ENCODE results near the gene WFDC1. TPM values are rescaled to one million over a fixed set of nuclear protein-coding genes. Genes with fewer than 3 reads are reported as not detected.

Gene WFDC1
- total RNA-seq, 2 donors from 2014 or later: 0.15 TPM; not detected in 1

- TF ChIP-seq CTCF (conservative IDR thresholded peaks at IDR 0.05): no peak
- no peaks in the 10 kb centered on the region for H3K36me3 Mint-ChIP-seq (ENCODE audit: low read depth)
- Histone ChIP-seq H3K36me3 (ENCODE audit: control insufficient read depth, insufficient read depth, low read length) (no peaks in the 10 kb centered on the region), H3K4me3 (ENCODE audit: low read length) (no peak overlapping the region), H3K27ac (ENCODE audit: low read depth, low read length) (no peak overlapping the region), H3K9ac (ENCODE audit: extremely low read depth, low read length, poor library complexity, severe bottlenecking) (no peak overlapping the region), H3K9me3 (ENCODE audit: control insufficient read depth, low read length) (no peaks in the 10 kb centered on the region), H3K4me1 (ENCODE audit: control insufficient read depth, insufficient read depth, low read length) (peaks cover 4% of the 10 kb centered on the region), H3K27me3 (ENCODE audit: control insufficient read depth, insufficient read depth, low read length, poor library complexity, severe bottlenecking) (peaks cover 9% of the 10 kb centered on the region)
- H3K9me3 Mint-ChIP-seq: no peaks in the 10 kb centered on the region
- H3K27ac Mint-ChIP-seq: no peak overlapping the region
- H3K4me1 Mint-ChIP-seq: peaks cover 15% of the 10 kb centered on the region
- no peak overlapping the region for H3K4me3 Mint-ChIP-seq
- 97% methylated on average over 5 of the region's 5 CpGs for WGBS, 2 experiments (ENCODE audit: insufficient coverage in 1 of 2, insufficient read length in 1 of 2)
- peaks cover 6% of the 10 kb centered on the region for H3K27me3 Mint-ChIP-seq (ENCODE audit: insufficient read depth)
- DNase-seq: no peak
These were observed 66.9 kb downstream of the WFDC1 start for GRCh38 chr16:84361546-84361945.

GRCh38 chr16:84362471-84362941 is 67.8 kb downstream of the WFDC1 start:
- Histone ChIP-seq H3K9ac (ENCODE audit: extremely low read depth, low read length, poor library complexity, severe bottlenecking) (no peak overlapping the region), H3K9me3 (ENCODE audit: control insufficient read depth, low read length) (no peaks in the 10 kb centered on the region), H3K27me3 (ENCODE audit: control insufficient read depth, insufficient read depth, low read length, poor library complexity, severe bottlenecking) (peaks cover 19% of the 10 kb centered on the region), H3K4me1 (ENCODE audit: control insufficient read depth, insufficient read depth, low read length) (no peaks in the 10 kb centered on the region), H3K36me3 (ENCODE audit: control insufficient read depth, insufficient read depth, low read length) (no peaks in the 10 kb centered on the region), H3K4me3 (ENCODE audit: low read length) (no peak overlapping the region), H3K27ac (ENCODE audit: low read depth, low read length) (peak overlapping the region; percentile 90)
- no peaks in the 10 kb centered on the region for H3K36me3 Mint-ChIP-seq (ENCODE audit: low read depth)
- no peak overlapping the region for H3K4me3 Mint-ChIP-seq
- peak; percentile 75 for DNase-seq
- H3K9me3 Mint-ChIP-seq: no peaks in the 10 kb centered on the region
- peaks cover 10% of the 10 kb centered on the region for H3K4me1 Mint-ChIP-seq
- no peak for TF ChIP-seq CTCF (conservative IDR thresholded peaks at IDR 0.05)
- H3K27ac Mint-ChIP-seq: no peak overlapping the region
- 43 to 59% methylated on average over 10 to 13 of the region's 13 CpGs for WGBS, 2 experiments (ENCODE audit: insufficient coverage in 1 of 2, insufficient read length in 1 of 2)
- peaks cover 15% of the 10 kb centered on the region for H3K27me3 Mint-ChIP-seq (ENCODE audit: insufficient read depth)

GRCh38 chr16:84366208-84366607 is 71.5 kb downstream of the WFDC1 start:
- Mint-ChIP-seq H3K9me3 (no peaks in the 10 kb centered on the region), H3K4me1 (peaks cover 12% of the 10 kb centered on the region), H3K36me3 (ENCODE audit: low read depth) (no peaks in the 10 kb centered on the region), H3K27me3 (ENCODE audit: insufficient read depth) (peaks cover 41% of the 10 kb centered on the region), H3K27ac (no peak overlapping the region), H3K4me3 (no peak overlapping the region)
- Histone ChIP-seq H3K9me3 (ENCODE audit: control insufficient read depth, low read length) (no peaks in the 10 kb centered on the region), H3K9ac (ENCODE audit: extremely low read depth, low read length, poor library complexity, severe bottlenecking) (no peak overlapping the region), H3K36me3 (ENCODE audit: control insufficient read depth, insufficient read depth, low read length) (no peaks in the 10 kb centered on the region), H3K4me3 (ENCODE audit: low read length) (no peak overlapping the region), H3K27ac (ENCODE audit: low read depth, low read length) (no peak overlapping the region), H3K27me3 (ENCODE audit: control insufficient read depth, insufficient read depth, low read length, poor library complexity, severe bottlenecking) (peaks cover 54% of the 10 kb centered on the region), H3K4me1 (ENCODE audit: control insufficient read depth, insufficient read depth, low read length) (no peaks in the 10 kb centered on the region)
- TF ChIP-seq CTCF (conservative IDR thresholded peaks at IDR 0.05): no peak
- WGBS, 2 experiments (ENCODE audit: insufficient coverage in 1 of 2, insufficient read length in 1 of 2): 92 to 93% methylated on average over 9 of the region's 9 CpGs
- no peak for DNase-seq

All from endodermal cell (in vitro differentiated cells).